GM23338 (cell line): ENCODE measurements around the gene TRHDE. TPM values are rescaled to one million over a fixed set of nuclear protein-coding genes. Genes with fewer than 3 reads are reported as not detected.

Experiments
- ATAC-seq: fragments of 200-7000 bp; cut with Tn5 transposase; 3 replicates; pipeline ENCODE4 v1.9.1; 2020
- DNase-seq: peaks from one replicate; pipeline ENCODE4 v3.0.0-alpha.2; 2015; ENCODE audit warnings: low spot score
- H2AFZ ChIP-seq: fragments of 200-600 bp; sonication (generic); 2 replicates; pipeline ENCODE4 v1.8.0; 2016; ENCODE audit warnings: antibody characterized with exemption, mild to moderate bottlenecking, moderate library complexity
- H3F3A ChIP-seq: fragments of 200-600 bp; sonication (generic); replicated peaks from 2 replicates; pipeline ENCODE4 v1.8.0; 2017; ENCODE audit warnings: antibody characterized with exemption, mixed run types, low read depth
- H3K27ac ChIP-seq: fragments of 200-600 bp; sonication (generic); 2 replicates; pipeline ENCODE4 v1.6.1; 2016; ENCODE audit warnings: low read depth
- H3K27me3 ChIP-seq: fragments of 200-600 bp; sonication (generic); 2 replicates; pipeline ENCODE4 v1.8.0; 2016; ENCODE audit warnings: mild to moderate bottlenecking, mixed run types, moderate library complexity; ENCODE audit not compliant: insufficient read depth
- H3K36me3 ChIP-seq: fragments of 200-600 bp; sonication (generic); 2 replicates; pipeline ENCODE4 v1.8.0; 2016; ENCODE audit warnings: mild to moderate bottlenecking; ENCODE audit not compliant: insufficient read depth
- H3K4me1 ChIP-seq: fragments of 200-600 bp; sonication (generic); 2 replicates; pipeline ENCODE4 v1.8.0; 2016; ENCODE audit warnings: mild to moderate bottlenecking, moderate library complexity; ENCODE audit not compliant: insufficient read depth
- H3K4me2 ChIP-seq: fragments of 200-600 bp; sonication (generic); 2 replicates; pipeline ENCODE4 v1.7.1; 2017; ENCODE audit warnings: mixed run types
- H3K4me3 ChIP-seq: fragments of 200-600 bp; sonication (generic); 2 replicates; pipeline ENCODE4 v1.6.1; 2016; ENCODE audit warnings: mixed run types
- H3K79me2 ChIP-seq: fragments of 200-600 bp; sonication (generic); replicated peaks from 2 replicates; pipeline ENCODE4 v1.8.0; 2017; ENCODE audit warnings: mild to moderate bottlenecking; ENCODE audit not compliant: insufficient read depth
- H3K9me2 ChIP-seq: fragments of 200-600 bp; sonication (generic); 2 replicates; pipeline ENCODE4 v1.8.0; 2017; ENCODE audit not compliant: insufficient read depth
- H4K20me1 ChIP-seq: fragments of 200-600 bp; sonication (generic); replicated peaks from 2 replicates; pipeline ENCODE4 v1.8.0; 2017; ENCODE audit warnings: mild to moderate bottlenecking; ENCODE audit not compliant: insufficient read depth
- H3K27ac Mint-ChIP-seq: 2 replicates; pipeline ENCODE4 v1.8.0; 2020; ENCODE audit warnings: inconsistent platforms, mild to moderate bottlenecking, moderate library complexity, mixed read lengths
- H3K27me3 Mint-ChIP-seq: 3 replicates; pipeline ENCODE4 v1.8.0; 2022; ENCODE audit warnings: low read depth, mild to moderate bottlenecking, moderate library complexity, mixed read lengths, inconsistent platforms; ENCODE audit not compliant: insufficient read depth, poor library complexity
- H3K36me3 Mint-ChIP-seq: 3 replicates; pipeline ENCODE4 v1.8.0; 2021; ENCODE audit warnings: low read depth, mild to moderate bottlenecking, inconsistent platforms, moderate library complexity, mixed read lengths
- H3K4me1 Mint-ChIP-seq: 3 replicates; pipeline ENCODE4 v1.8.0; 2020; ENCODE audit warnings: mild to moderate bottlenecking, inconsistent platforms, mixed read lengths
- H3K4me3 Mint-ChIP-seq: 3 replicates; pipeline ENCODE4 v1.8.0; 2021; ENCODE audit warnings: moderate library complexity, mild to moderate bottlenecking, inconsistent platforms, mixed read lengths
- H3K9me3 Mint-ChIP-seq: 3 replicates; pipeline ENCODE4 v1.8.0; 2020; ENCODE audit warnings: moderate library complexity, mild to moderate bottlenecking, inconsistent platforms, mixed read lengths
- EZH2 ChIP-seq: fragments of 200-600 bp; sonication (generic); IDR thresholded peaks from one replicate; pipeline ENCODE4 v1.8.0; 2017; ENCODE audit warnings: antibody characterized with exemption, mild to moderate bottlenecking, low read depth; ENCODE audit not compliant: unreplicated experiment
- JUNB ChIP-seq: IDR thresholded peaks from one replicate; pipeline ENCODE4 v1.6.1; 2016; ENCODE audit warnings: antibody characterized with exemption; ENCODE audit not compliant: unreplicated experiment
- NANOG ChIP-seq: IDR thresholded peaks from 2 replicates; pipeline ENCODE4 v1.6.1; 2016; ENCODE audit warnings: antibody characterized with exemption, borderline replicate concordance
- POLR2AphosphoS5 ChIP-seq: IDR thresholded peaks from 2 replicates; pipeline ENCODE4 v1.6.1; 2016; ENCODE audit warnings: antibody characterized with exemption, low read depth
- REST ChIP-seq: IDR thresholded peaks from one replicate; pipeline ENCODE4 v1.6.1; 2018; ENCODE audit warnings: antibody characterized with exemption; ENCODE audit not compliant: unreplicated experiment
- STAT1 ChIP-seq: IDR thresholded peaks from one replicate; pipeline ENCODE4 v1.6.1; 2016; ENCODE audit warnings: antibody characterized with exemption; ENCODE audit not compliant: unreplicated experiment
- ZNF462 ChIP-seq: fragments of 250-450 bp; sonication (Bioruptor Pico); IDR thresholded peaks from 2 replicates; pipeline ENCODE4 v1.5.0; 2020; ENCODE audit warnings: mild to moderate bottlenecking, moderate library complexity
- polyA plus RNA-seq: library from polyadenylated mRNA; unstranded; fragments of >200 nt; fragmentation: Nextera tagmentation; extraction: Ambion mirVana; gene quantifications from 2 replicates; pipeline ENCODE4 v1.2.1, GENCODE V29; 2016
- total RNA-seq: library from RNA; depleted of rRNA; stranded (reverse); fragments of >200 nt; shearing (Covaris generic); gene quantifications from 2 replicates; pipeline ENCODE4 v1.2.3, GENCODE V29; 2014

The TRHDE gene
- total and polyA plus RNA-seq, 2 experiments from 2014 or later, result 1.3 to 7.7 TPM

- TF ChIP-seq REST (no peak), NANOG (no peak), POLR2AphosphoS5 (no peak), ZNF462 (no peak), EZH2 (no peak), STAT1 (no peak)
Observed at GRCh38 chr12:72300728-72301127, 28.6 kb downstream of the TRHDE start (continued).

- no peak for ATAC-seq
- Histone ChIP-seq H3K9me2 (no peaks in the 10 kb centered on the region), H3K4me1 (no peaks in the 10 kb centered on the region), H3K36me3 (no peaks in the 10 kb centered on the region), H3K4me3 (no peak overlapping the region), H4K20me1 (no peaks in the 10 kb centered on the region), H3F3A (no peaks in the 10 kb centered on the region), H3K4me2 (no peak overlapping the region), H3K27ac (no peak overlapping the region), H2AFZ (no peak overlapping the region), H3K27me3 (no peaks in the 10 kb centered on the region), H3K79me2 (no peaks in the 10 kb centered on the region)
- Mint-ChIP-seq H3K4me1 (peaks cover 2% of the 10 kb centered on the region; the same call in 1 of the 3 replicates), H3K36me3 (no peaks in the 10 kb centered on the region), H3K9me3 (no peaks in the 10 kb centered on the region; the same call in 2 of the 3 replicates), H3K27me3 (no peaks in the 10 kb centered on the region), H3K4me3 (no peak overlapping the region), H3K27ac (no peak overlapping the region)
- no peak for DNase-seq
- TF ChIP-seq JUNB (no peak), POLR2AphosphoS5 (no peak), EZH2 (no peak), ZNF462 (no peak)
Observed at GRCh38 chr12:72304751-72305150, 32.6 kb downstream of the TRHDE start.
